CD4-positive, alpha-beta T cell treated with Interleukin-2 at 100 ng/mL for 4 hours (primary cell): Measurements from ENCODE around the gene TMA7.
"Not testable (repeated sequence)": the region's sequence is repeated elsewhere in the genome, so short reads cannot be mapped to it uniquely, and the experiment has no call there.

Experiments
- DNase-seq: peaks from one replicate; pipeline ENCODE4 v3.0.0-alpha.2; 2020; ENCODE audit warnings: low spot score

Gene TMA7

GRCh38 chr3:48468329-48468731 lies 28.3 kb downstream of the TMA7 start:
- no peak for DNase-seq

- no peak for DNase-seq
Measured at GRCh38 chr3:48469046-48469915, 29.2 kb downstream of the TMA7 start.

- DNase-seq, result no peak
Measured at GRCh38 chr3:48470286-48470685, 30.2 kb downstream of the TMA7 start.

- DNase-seq, result no peak
Measured at GRCh38 chr3:48472673-48472922, 32.5 kb downstream of the TMA7 start.

GRCh38 chr3:48472923-48473616 lies 33.0 kb downstream of the TMA7 start:
- peak; percentile 94 for DNase-seq

GRCh38 chr3:48473617-48473952 lies 33.5 kb downstream of the TMA7 start:
- DNase-seq, result no peak

GRCh38 chr3:48474031-48474430 lies 34.0 kb downstream of the TMA7 start:
- DNase-seq, result not testable (repeated sequence)

- DNase-seq, result no peak
Measured at GRCh38 chr3:48474619-48475018, 34.6 kb downstream of the TMA7 start.

- DNase-seq, result no peak
Measured at GRCh38 chr3:48475188-48475587, 35.1 kb downstream of the TMA7 start.

GRCh38 chr3:48476426-48477053 lies 36.5 kb downstream of the TMA7 start:
- DNase-seq, result no peak

GRCh38 chr3:48477959-48478520 lies 38.0 kb downstream of the TMA7 start:
- DNase-seq, result no peak

GRCh38 chr3:48478626-48479555 lies 38.8 kb downstream of the TMA7 start:
- DNase-seq, result peak; percentile 63

- not testable (repeated sequence) for DNase-seq
Measured at GRCh38 chr3:48480891-48481290, 40.8 kb downstream of the TMA7 start.

GRCh38 chr3:48482822-48483221 lies 42.8 kb downstream of the TMA7 start:
- DNase-seq, result not testable (repeated sequence)

- DNase-seq, result no peak
Measured at GRCh38 chr3:48486952-48487351, 46.9 kb downstream of the TMA7 start.

GRCh38 chr3:48492461-48493202 lies 52.6 kb downstream of the TMA7 start:
- DNase-seq, result no peak

GRCh38 chr3:48493203-48493501 lies 53.1 kb downstream of the TMA7 start:
- DNase-seq, result no peak
